HepG2 (cell line): ENCODE measurements around the gene VCL. TPM values are rescaled to one million over a fixed set of nuclear protein-coding genes. Genes with fewer than 3 reads are reported as not detected.
A peak's percentile ranks its signal among the peaks of the same experiment; 100 is the strongest.

Source experiments
- ARID5B ChIP-seq: IDR thresholded peaks from 2 replicates; pipeline ENCODE4 v1.4.0; 2020; ENCODE audit warnings: mild to moderate bottlenecking, missing genetic modification reagents
- HMGA1 ChIP-seq: sonication (generic); formaldehyde crosslinking; conservative IDR thresholded peaks from 2 replicates; pipeline ENCODE4 v1.4.0; 2020; ENCODE audit warnings: missing genetic modification reagents
- MTF1 ChIP-seq: sonication (generic); formaldehyde crosslinking; IDR thresholded peaks from 2 replicates; pipeline ENCODE4 v1.5.0; 2020; ENCODE audit warnings: missing genetic modification reagents
- MYPOP ChIP-seq: sonication (generic); formaldehyde crosslinking; IDR thresholded peaks from 2 replicates; pipeline ENCODE4 v1.8.1; 2023; ENCODE audit warnings: mild to moderate bottlenecking, moderate library complexity, missing genetic modification reagents
- NCOA1 ChIP-seq: sonication (generic); formaldehyde crosslinking; IDR thresholded peaks from 2 replicates; pipeline ENCODE4 v1.9.0; 2021; ENCODE audit warnings: missing genetic modification reagents
- SP140L ChIP-seq: sonication (generic); formaldehyde crosslinking; IDR thresholded peaks from 2 replicates; pipeline ENCODE4 v1.4.0; 2020; ENCODE audit warnings: missing genetic modification reagents, borderline replicate concordance
- TSC22D2 ChIP-seq: sonication (generic); formaldehyde crosslinking; IDR thresholded peaks from 2 replicates; pipeline ENCODE4 v1.5.1; 2020; ENCODE audit warnings: missing genetic modification reagents, mild to moderate bottlenecking, borderline replicate concordance
- UBTF ChIP-seq: sonication (generic); formaldehyde crosslinking; IDR thresholded peaks from 2 replicates; pipeline ENCODE4 v1.4.0; 2020; ENCODE audit warnings: mild to moderate bottlenecking, missing genetic modification reagents
- ZNF136 ChIP-seq: sonication (generic); formaldehyde crosslinking; IDR thresholded peaks from 2 replicates; pipeline ENCODE4 v1.8.1; 2022; ENCODE audit warnings: low read depth, mild to moderate bottlenecking, moderate library complexity, missing genetic modification reagents
- ZNF512B ChIP-seq: sonication (generic); formaldehyde crosslinking; IDR thresholded peaks from 2 replicates; pipeline ENCODE4 v1.5.1; 2020; ENCODE audit warnings: missing genetic modification reagents, mild to moderate bottlenecking, borderline replicate concordance
- ZNF549 ChIP-seq: sonication (generic); formaldehyde crosslinking; IDR thresholded peaks from 2 replicates; pipeline ENCODE4 v1.5.0; 2020; ENCODE audit warnings: missing genetic modification reagents
- ZNF598 ChIP-seq: sonication (generic); formaldehyde crosslinking; IDR thresholded peaks from 2 replicates; pipeline ENCODE4 v1.5.1; 2020; ENCODE audit warnings: mild to moderate bottlenecking, missing genetic modification reagents, borderline replicate concordance
- ZNF670 ChIP-seq: sonication (generic); formaldehyde crosslinking; IDR thresholded peaks from 2 replicates; pipeline ENCODE4 v1.8.0; 2022; ENCODE audit warnings: mild to moderate bottlenecking, missing genetic modification reagents, borderline replicate concordance
- ZNF672 ChIP-seq: sonication (generic); formaldehyde crosslinking; IDR thresholded peaks from 2 replicates; pipeline ENCODE4 v1.8.1; 2022; ENCODE audit warnings: missing genetic modification reagents
- ZUFSP ChIP-seq: sonication (generic); formaldehyde crosslinking; IDR thresholded peaks from 2 replicates; pipeline ENCODE4 v1.9.0; 2021; ENCODE audit warnings: missing genetic modification reagents, mild to moderate bottlenecking, borderline replicate concordance
- polyA plus RNA-seq, 8 experiments: library from polyadenylated mRNA; depleted of rRNA in 3 of 8; stranded (reverse) in 7 of 8; unstranded in 1 of 8; fragments of >200 nt; fragmentation: Illumina TruSeq in 4 of 8; extraction: Trizol in 4 of 8; gene quantifications; 2 replicates each; pipeline versions ENCODE4 v1.2.1 to v1.2.3, GENCODE V29; 2011 to 2016; ENCODE audit warnings: low read depth in 4 of 8, missing spikeins in 1 of 8, mixed read lengths in 1 of 8; ENCODE audit not compliant: insufficient read depth in 1 of 8
- total RNA-seq, 5 experiments: library from RNA; depleted of rRNA; stranded (reverse); fragments of >200 nt; fragmentation: Illumina TruSeq; extraction: Trizol; gene quantifications; 2 replicates each; pipeline ENCODE4 v1.2.3, GENCODE V29; 2016; ENCODE audit warnings: low read depth in 1 of 5

The VCL gene
- total and polyA plus RNA-seq, 2 of the 13 experiments (the other 11 are each of a cell fraction or from before 2014, with no cell fraction given) = 17.3 to 26.9 TPM

GRCh38 chr10:74150990-74151878 is 153.3 kb downstream of the VCL start, which contains the start of gene ADK (continued):
- TF ChIP-seq MYPOP (CRISPR knock-in tag) = no peak; the same call in 1 of the 2 replicates
- TF ChIP-seq ZNF136 (CRISPR knock-in tag) = no peak
- TF ChIP-seq UBTF (CRISPR knock-in tag) = peak; percentile 93
- TF ChIP-seq TSC22D2 = peak; percentile 35; the same call in 1 of the 2 replicates
- TF ChIP-seq ZNF672 (CRISPR knock-in tag) = no peak
- peak; percentile 8; the same call in 1 of the 2 replicates for TF ChIP-seq ZNF670 (CRISPR knock-in tag)
- no peak for TF ChIP-seq HMGA1 (CRISPR knock-in tag)
- TF ChIP-seq NCOA1 = 0 out of 2 replicates have a peak, but pooled peaks have one; percentile 44
- TF ChIP-seq ARID5B (CRISPR knock-in tag) = peak; percentile 38; the same call in 1 of the 2 replicates
- no peak; the same call in 1 of the 2 replicates for TF ChIP-seq MTF1 (CRISPR knock-in tag)
- TF ChIP-seq ZNF512B = no peak
- no peak for TF ChIP-seq SP140L (CRISPR knock-in tag)
- no peak for TF ChIP-seq ZUFSP (CRISPR knock-in tag)
- no peak; the same call in 1 of the 2 replicates for TF ChIP-seq ZNF598 (CRISPR knock-in tag)
- TF ChIP-seq ZNF549 (CRISPR knock-in tag) = no peak
